KMS-11 (cell line): ENCODE measurements around the gene XAGE1B.
"Not testable (repeated sequence)": the region's sequence is repeated elsewhere in the genome, so short reads cannot be mapped to it uniquely, and the experiment has no call there.

Experiments
- H2AFZ ChIP-seq: fragments of 200-600 bp; sonication (generic); 2 replicates; pipeline ENCODE4 v1.6.1; 2016; ENCODE audit warnings: antibody characterized with exemption, mixed run types, low read depth
- H3K27ac ChIP-seq: fragments of 200-600 bp; sonication (generic); 2 replicates; pipeline ENCODE4 v1.6.1; 2016; ENCODE audit warnings: mild to moderate bottlenecking, mixed run types
- H3K27me3 ChIP-seq: fragments of 200-600 bp; sonication (generic); 2 replicates; pipeline ENCODE4 v1.6.1; 2017; ENCODE audit warnings: mild to moderate bottlenecking, low read depth, mixed run types, moderate library complexity; ENCODE audit not compliant: insufficient read depth
- H3K36me3 ChIP-seq: fragments of 200-600 bp; sonication (generic); 2 replicates; pipeline ENCODE4 v1.6.1; 2017; ENCODE audit warnings: mild to moderate bottlenecking, mixed run types; ENCODE audit not compliant: insufficient read depth
- H3K4me1 ChIP-seq: fragments of 200-600 bp; sonication (generic); 2 replicates; pipeline ENCODE4 v1.6.1; 2016; ENCODE audit warnings: mild to moderate bottlenecking, low read depth, mixed run types; ENCODE audit not compliant: poor library complexity, severe bottlenecking
- H3K4me2 ChIP-seq: fragments of 200-600 bp; sonication (generic); 2 replicates; pipeline ENCODE4 v1.7.0; 2016; ENCODE audit warnings: mild to moderate bottlenecking, mixed run types
- H3K4me3 ChIP-seq: fragments of 200-600 bp; sonication (generic); IDR thresholded peaks from 2 replicates; pipeline ENCODE4 v1.6.1; 2017; ENCODE audit warnings: low read depth, low read length, mixed read lengths; ENCODE audit not compliant: insufficient read depth
- H3K79me2 ChIP-seq: fragments of 200-600 bp; sonication (generic); 2 replicates; pipeline ENCODE4 v1.6.1; 2016; ENCODE audit warnings: low read depth, mixed run types; ENCODE audit not compliant: insufficient read depth
- H3K9ac ChIP-seq: fragments of 200-600 bp; sonication (generic); 2 replicates; pipeline ENCODE4 v1.6.1; 2016; ENCODE audit warnings: mild to moderate bottlenecking, mixed run types
- H4K20me1 ChIP-seq: fragments of 200-600 bp; sonication (generic); 2 replicates; pipeline ENCODE4 v1.6.1; 2016; ENCODE audit warnings: mild to moderate bottlenecking, mixed run types; ENCODE audit not compliant: insufficient read depth
- TF ChIP-seq, protein P1 (sequence below): fragments of 200-600 bp; sonication (generic); conservative IDR thresholded peaks from 2 replicates; pipeline ENCODE4 v1.6.1; 2017; ENCODE audit warnings: low read depth, mild to moderate bottlenecking, antibody characterized with exemption, low read length, moderate library complexity, mixed read lengths

Gene XAGE1B

DNA sequence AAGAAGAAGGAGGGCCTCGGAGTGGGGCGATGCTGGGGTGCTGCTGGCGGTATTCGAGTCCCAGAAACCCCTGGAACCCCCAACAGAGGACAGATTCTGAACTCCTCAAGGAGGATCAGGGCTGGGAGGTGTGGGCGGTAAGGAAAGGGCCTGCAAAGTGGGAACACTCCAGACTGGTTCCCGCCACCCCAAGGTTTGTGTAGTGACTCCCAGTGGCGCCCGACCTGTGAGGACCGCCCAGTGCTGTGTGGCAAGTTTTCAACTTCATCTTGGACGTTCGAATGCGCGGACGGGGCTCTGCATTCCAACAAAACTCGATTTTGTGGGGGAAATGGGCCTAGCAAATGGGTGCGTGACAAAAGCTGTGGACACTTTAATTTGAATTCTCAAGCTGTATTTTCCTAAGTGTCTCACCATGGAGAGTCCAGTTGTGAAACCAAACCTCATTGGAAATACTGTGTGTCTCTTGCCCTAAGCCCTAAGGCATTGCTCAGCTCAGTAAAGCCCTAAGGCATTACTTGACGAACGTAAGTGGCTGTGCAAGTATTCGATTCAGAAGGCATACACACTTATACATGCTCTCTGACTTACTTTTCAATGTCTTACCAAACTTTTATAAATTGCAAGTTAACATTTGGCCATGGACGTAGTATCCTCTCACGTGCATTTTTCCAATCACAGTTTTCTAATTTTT lies 27.4 kb upstream of the XAGE1B start:
- H3K4me2 ChIP-seq = no peak overlapping the region

GRCh38 chrX:52542311-52542710 lies 25.4 kb upstream of the XAGE1B start:
- Histone ChIP-seq H3K4me3 (no peak overlapping the region), H3K9ac (no peak overlapping the region), H2AFZ (no peak overlapping the region), H4K20me1 (no peaks in the 10 kb centered on the region), H3K27ac (no peak overlapping the region), H3K36me3 (no peaks in the 10 kb centered on the region), H3K4me2 (no peak overlapping the region), H3K27me3 (no peaks in the 10 kb centered on the region), H3K79me2 (no peaks in the 10 kb centered on the region), H3K4me1 (no peaks in the 10 kb centered on the region)
- TF ChIP-seq, protein P1, sequence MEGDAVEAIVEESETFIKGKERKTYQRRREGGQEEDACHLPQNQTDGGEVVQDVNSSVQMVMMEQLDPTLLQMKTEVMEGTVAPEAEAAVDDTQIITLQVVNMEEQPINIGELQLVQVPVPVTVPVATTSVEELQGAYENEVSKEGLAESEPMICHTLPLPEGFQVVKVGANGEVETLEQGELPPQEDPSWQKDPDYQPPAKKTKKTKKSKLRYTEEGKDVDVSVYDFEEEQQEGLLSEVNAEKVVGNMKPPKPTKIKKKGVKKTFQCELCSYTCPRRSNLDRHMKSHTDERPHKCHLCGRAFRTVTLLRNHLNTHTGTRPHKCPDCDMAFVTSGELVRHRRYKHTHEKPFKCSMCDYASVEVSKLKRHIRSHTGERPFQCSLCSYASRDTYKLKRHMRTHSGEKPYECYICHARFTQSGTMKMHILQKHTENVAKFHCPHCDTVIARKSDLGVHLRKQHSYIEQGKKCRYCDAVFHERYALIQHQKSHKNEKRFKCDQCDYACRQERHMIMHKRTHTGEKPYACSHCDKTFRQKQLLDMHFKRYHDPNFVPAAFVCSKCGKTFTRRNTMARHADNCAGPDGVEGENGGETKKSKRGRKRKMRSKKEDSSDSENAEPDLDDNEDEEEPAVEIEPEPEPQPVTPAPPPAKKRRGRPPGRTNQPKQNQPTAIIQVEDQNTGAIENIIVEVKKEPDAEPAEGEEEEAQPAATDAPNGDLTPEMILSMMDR = no peak

More for the DNA sequence above, 27.4 kb upstream of the XAGE1B start:
- H3K4me1 ChIP-seq = no peaks in the 10 kb centered on the region
- no peaks in the 10 kb centered on the region for H4K20me1 ChIP-seq
- H3K4me3 ChIP-seq = no peak overlapping the region
- no peak overlapping the region for H3K9ac ChIP-seq
- no peak overlapping the region for H2AFZ ChIP-seq
- no peak overlapping the region for H3K27ac ChIP-seq
- no peaks in the 10 kb centered on the region for H3K36me3 ChIP-seq
- TF ChIP-seq, protein P1 = no peak
- no peaks in the 10 kb centered on the region for H3K27me3 ChIP-seq
- no peaks in the 10 kb centered on the region for H3K79me2 ChIP-seq

GRCh38 chrX:52541051-52541450 lies 24.2 kb upstream of the XAGE1B start:
- not testable (repeated sequence) for H3K4me2 ChIP-seq, H3K36me3 ChIP-seq, H3K4me3 ChIP-seq, H3K9ac ChIP-seq, H3K79me2 ChIP-seq, H4K20me1 ChIP-seq, H3K27me3 ChIP-seq, H2AFZ ChIP-seq, H3K27ac ChIP-seq, H3K4me1 ChIP-seq

DNA sequence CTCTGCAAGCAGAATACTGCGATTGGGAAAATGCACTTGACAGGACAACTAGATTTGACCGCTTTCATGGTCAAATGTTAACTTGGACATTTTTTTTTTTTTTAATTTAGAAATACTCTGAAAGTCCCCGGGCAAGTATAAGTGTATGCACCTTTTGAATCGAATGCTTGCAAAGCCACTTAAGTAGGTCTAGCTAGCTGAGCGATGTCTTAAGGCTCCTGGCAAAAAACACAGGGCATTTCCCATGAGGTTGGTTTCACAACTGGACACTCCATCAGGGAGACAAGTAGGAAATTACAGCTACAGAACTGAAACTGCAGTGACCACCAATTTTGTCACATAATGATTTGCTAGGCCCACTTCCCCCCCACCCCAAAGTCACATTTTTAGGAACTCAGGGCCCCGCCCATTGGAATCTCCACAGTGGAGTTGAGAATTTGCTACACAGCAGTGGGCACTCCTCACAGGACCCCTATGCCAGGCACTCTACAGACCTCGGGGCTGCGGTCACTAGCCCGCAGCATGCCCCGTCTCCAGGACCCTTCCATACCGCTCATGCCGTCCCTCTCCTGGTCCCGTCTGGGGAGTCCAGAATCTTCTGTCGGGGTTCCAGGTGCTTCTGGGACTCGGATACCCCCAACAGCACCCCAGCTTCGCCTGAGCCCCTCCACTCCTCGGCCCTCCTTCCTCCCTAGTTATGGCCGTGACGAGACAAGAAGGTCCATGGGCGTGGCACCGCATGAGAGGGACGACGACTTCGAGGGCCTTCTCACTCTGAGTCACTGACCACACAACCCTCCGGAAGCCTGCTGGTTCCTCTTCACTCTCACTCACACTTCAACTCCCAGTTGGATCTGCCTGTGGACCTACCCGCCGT lies 515 bp downstream of the XAGE1B start:
- not testable (repeated sequence) for H3K36me3 ChIP-seq, H3K4me1 ChIP-seq, H3K4me2 ChIP-seq, H3K79me2 ChIP-seq, H3K27me3 ChIP-seq, H2AFZ ChIP-seq, H3K27ac ChIP-seq, H3K4me3 ChIP-seq, H3K9ac ChIP-seq, H4K20me1 ChIP-seq

DNA sequence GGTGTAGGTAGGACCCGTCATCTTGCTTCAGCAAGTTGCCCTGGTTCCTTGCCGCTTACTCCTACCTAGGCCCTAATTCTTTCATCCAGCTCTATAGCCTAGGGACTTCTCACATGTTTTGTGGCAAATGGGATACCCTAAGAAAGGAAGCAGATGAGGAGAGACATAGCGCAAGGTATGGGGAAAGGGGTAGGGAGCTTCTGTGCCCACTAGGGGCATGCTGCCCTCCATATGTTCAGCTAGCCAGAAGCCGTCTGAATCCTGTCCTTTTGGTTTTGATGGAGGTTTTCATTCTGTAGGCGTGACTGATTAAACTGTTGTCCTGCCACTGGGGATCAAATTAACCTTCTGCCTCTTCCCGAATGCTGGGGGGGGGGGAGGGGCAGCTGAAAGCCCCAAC lies 5.7 kb downstream of the XAGE1B start:
- not testable (repeated sequence) for H3K79me2 ChIP-seq, H3K4me3 ChIP-seq, H3K27ac ChIP-seq, H3K4me2 ChIP-seq, H3K27me3 ChIP-seq, H3K9ac ChIP-seq, H4K20me1 ChIP-seq, H3K36me3 ChIP-seq, H2AFZ ChIP-seq, H3K4me1 ChIP-seq
